HEK293T (cell line): ENCODE results near the gene BUD23.

ENCODE experiments used
- FOXA1 ChIP-seq: fragments of 450-650 bp; IDR thresholded peaks from 2 replicates; pipeline ENCODE4 v1.6.1; 2016; ENCODE audit warnings: mild to moderate bottlenecking
- FOXK2 ChIP-seq: fragments of 450-650 bp; IDR thresholded peaks from 2 replicates; pipeline ENCODE4 v1.6.1; 2016; ENCODE audit warnings: mild to moderate bottlenecking
- FOXM1 ChIP-seq: fragments of 450-650 bp; IDR thresholded peaks from 2 replicates; pipeline ENCODE4 v1.6.1; 2017; ENCODE audit warnings: mild to moderate bottlenecking, borderline replicate concordance
- SUZ12 ChIP-seq: fragments of 450-650 bp; IDR thresholded peaks from 2 replicates; pipeline ENCODE4 v1.6.1; 2016; ENCODE audit warnings: mild to moderate bottlenecking
- TARDBP ChIP-seq: fragments of 450-650 bp; IDR thresholded peaks from 2 replicates; pipeline ENCODE4 v1.6.1; 2016
- ZNF384 ChIP-seq: fragments of 450-650 bp; IDR thresholded peaks from 2 replicates; pipeline ENCODE4 v1.6.1; 2016

- TF ChIP-seq FOXM1 = no peak
- TF ChIP-seq FOXA1 = no peak
- TF ChIP-seq FOXK2 = no peak
- no peak for TF ChIP-seq TARDBP
- no peak for TF ChIP-seq ZNF384
- TF ChIP-seq SUZ12 = no peak
These were observed 29.4 kb downstream of the BUD23 start for GRCh38 chr7:73712773-73713172.
